NOMO-1 treated with dmso at 0.1 percent for 144 hours (cell line): ENCODE results near the gene AK8.

Source experiments
- DNase-seq: peaks from one replicate; lab custom pipeline; 2025; ENCODE audit not compliant: unreplicated experiment; lab: John Stamatoyannopoulos, UW

Gene AK8

GRCh38 chr9:132800038-132800648 is 77.9 kb downstream of the AK8 start:
- peak; percentile 5 for DNase-seq

- no peak for DNase-seq
These were observed 79.0 kb downstream of the AK8 start for GRCh38 chr9:132798817-132799790.

- DNase-seq, result no peak
These were observed 80.0 kb downstream of the AK8 start for GRCh38 chr9:132797861-132798659.

GRCh38 chr9:132795511-132796303 is 82.4 kb downstream of the AK8 start:
- no peak for DNase-seq

- no peak for DNase-seq
These were observed 83.2 kb downstream of the AK8 start for GRCh38 chr9:132794730-132795380.

- DNase-seq, result no peak
These were observed 84.2 kb downstream of the AK8 start for GRCh38 chr9:132793606-132794580.

GRCh38 chr9:132792547-132792946 is 85.5 kb downstream of the AK8 start:
- no peak for DNase-seq

- no peak for DNase-seq
These were observed 86.3 kb downstream of the AK8 start for GRCh38 chr9:132791699-132792240.

GRCh38 chr9:132789719-132790118 is 88.4 kb downstream of the AK8 start:
- DNase-seq, result peak; percentile 32

GRCh38 chr9:132788378-132788777 is 89.7 kb downstream of the AK8 start:
- DNase-seq, result no peak

- DNase-seq, result no peak
These were observed 90.3 kb downstream of the AK8 start for GRCh38 chr9:132787748-132788159.

- no peak for DNase-seq
These were observed 93.7 kb downstream of the AK8 start for GRCh38 chr9:132784286-132784830.

- no peak for DNase-seq
These were observed 95.1 kb downstream of the AK8 start for GRCh38 chr9:132783006-132783405.

- no peak for DNase-seq
These were observed 96.0 kb downstream of the AK8 start for GRCh38 chr9:132782037-132782436.

GRCh38 chr9:132780230-132781007 is 97.7 kb downstream of the AK8 start:
- no peak for DNase-seq

GRCh38 chr9:132776891-132777290 is 101.2 kb downstream of the AK8 start:
- no peak for DNase-seq

- no peak for DNase-seq
These were observed 101.8 kb downstream of the AK8 start for GRCh38 chr9:132776268-132776667.

GRCh38 chr9:132775720-132776119 is 102.4 kb downstream of the AK8 start:
- DNase-seq, result no peak
